HCT116 (cell line): Measurements from ENCODE around the gene NMRAL1. TPM values are rescaled to one million over a fixed set of nuclear protein-coding genes. Genes with fewer than 3 reads are reported as not detected.

Experiments used
- ATAC-seq: fragments of 200-7000 bp; cut with Tn5 transposase; 2 replicates; pipeline ENCODE4 v1.9.1; 2020; ENCODE audit warnings: mild to moderate bottlenecking, moderate library complexity
- BruUV-seq: library from RNA; stranded (reverse); fragments of 400-500 nt; replicated peaks from 2 replicates; lab custom pipeline; 2021; lab: Mats Ljungman, UMichigan
- CTCF ChIA-PET: fragments of 300-600 bp; sonication (Branson Sonifier 250); formaldehyde crosslinking; loops from one replicate; lab custom pipeline; 2021; ENCODE audit warnings: antibody characterized with exemption; lab: Charles Lee
- POLR2A ChIA-PET: fragments of 300-600, 350-600 bp; sonication (Branson Sonifier 250); formaldehyde crosslinking; loops from one replicate; lab custom pipeline; 2021; ENCODE audit warnings: antibody characterized with exemption; lab: Charles Lee
- RAD21 ChIA-PET, 2 experiments: fragments of 300-600 bp; sonication (Branson Sonifier 250); formaldehyde crosslinking; loops; one replicate each; lab custom pipeline; 2023; ENCODE audit warnings: low total read pairs in 2 of 2; ENCODE audit not compliant: uncharacterized antibody in 2 of 2, unreplicated experiment in 2 of 2, low non-redundant PET in 1 of 2; lab: Charles Lee
- DNase-seq: peaks from one replicate; pipeline ENCODE4 v3.0.0-alpha.2; 2010; ENCODE audit warnings: low read depth, low spot score
- H2AFZ ChIP-seq: fragments of 200-600 bp; shearing (Covaris generic), sonication (generic); 2 replicates; pipeline ENCODE4 v1.6.1; 2017; ENCODE audit warnings: low read depth, mixed run types, mixed read lengths, antibody characterized with exemption, low read length; ENCODE audit not compliant: poor library complexity, severe bottlenecking
- H3K27ac ChIP-seq: 2 replicates; pipeline ENCODE4 v1.5.1; 2012; ENCODE audit warnings: low read depth, low read length
- H3K27me3 ChIP-seq: fragments of 200-600 bp; sonication (generic); 2 replicates; pipeline ENCODE4 v1.6.1; 2016; ENCODE audit warnings: mixed run types, low read length, mixed read lengths; ENCODE audit not compliant: insufficient read depth
- H3K36me3 ChIP-seq, 2 experiments: fragments of 200-500 bp in 1 of 2; fragments of 200-600 bp in 1 of 2; sonication (Bioruptor generic) in 1 of 2; sonication (generic) in 1 of 2; 2 replicates each; pipeline versions ENCODE4 v1.5.1 to v1.6.1; 2014 to 2016; ENCODE audit warnings: low read length in 2 of 2, inconsistent platforms in 1 of 2, mixed read lengths in 1 of 2, mixed run types in 1 of 2; ENCODE audit not compliant: insufficient read depth in 2 of 2, control insufficient read depth in 1 of 2
- H3K4me1 ChIP-seq, 2 experiments: fragments of 200-600 bp in 1 of 2; sonication (generic) in 1 of 2; 2 replicates each; pipeline versions ENCODE4 v1.5.1 to v1.6.1; 2012 to 2017; ENCODE audit warnings: low read length in 2 of 2, inconsistent platforms in 1 of 2, mild to moderate bottlenecking in 1 of 2, mixed read lengths in 1 of 2, mixed run types in 1 of 2, moderate library complexity in 1 of 2; ENCODE audit not compliant: insufficient read depth in 2 of 2, control insufficient read depth in 1 of 2
- H3K4me2 ChIP-seq: fragments of 200-600 bp; sonication (generic); 2 replicates; pipeline ENCODE4 v1.6.1; 2017; ENCODE audit warnings: mixed run types, low read length, mixed read lengths
- H3K4me3 ChIP-seq, 2 experiments: fragments of 200-600 bp in 1 of 2; sonication (generic) in 1 of 2; replicated peaks in 1 of 2; 2 replicates each; pipeline ENCODE4 v1.5.1; 2011 to 2016; ENCODE audit warnings: low read length in 2 of 2, control low read depth in 1 of 2, low read depth in 1 of 2, mild to moderate bottlenecking in 1 of 2, mixed read lengths in 1 of 2, mixed run types in 1 of 2
- H3K79me2 ChIP-seq: fragments of 200-600 bp; sonication (generic); 2 replicates; pipeline ENCODE4 v1.6.1; 2017; ENCODE audit warnings: mild to moderate bottlenecking, mixed run types, low read length, moderate library complexity, mixed read lengths; ENCODE audit not compliant: insufficient read depth
- H3K9ac ChIP-seq: fragments of 200-600 bp; sonication (generic); 2 replicates; pipeline ENCODE4 v1.6.1; 2016; ENCODE audit warnings: low read length, mixed read lengths
- H3K9me2 ChIP-seq: fragments of 200-600 bp; sonication (generic), shearing (Covaris generic); 2 replicates; pipeline ENCODE4 v1.6.1; 2017; ENCODE audit warnings: mixed run types, mild to moderate bottlenecking, moderate library complexity; ENCODE audit not compliant: insufficient read depth
- H3K9me3 ChIP-seq, 2 experiments: fragments of 200-500 bp in 1 of 2; fragments of 200-600 bp in 1 of 2; sonication (Bioruptor generic) in 1 of 2; sonication (generic) in 1 of 2; 2 replicates each; pipeline ENCODE4 v1.6.1; 2014 to 2017; ENCODE audit warnings: low read length in 2 of 2, mixed read lengths in 2 of 2, inconsistent platforms in 1 of 2, low read depth in 1 of 2, mild to moderate bottlenecking in 1 of 2, mixed run types in 1 of 2, moderate library complexity in 1 of 2; ENCODE audit not compliant: control insufficient read depth in 1 of 2, insufficient read depth in 1 of 2
- H4K20me1 ChIP-seq: fragments of 200-600 bp; sonication (generic), shearing (Covaris generic); 2 replicates; pipeline ENCODE4 v1.6.1; 2017; ENCODE audit warnings: mixed run types, mild to moderate bottlenecking, moderate library complexity; ENCODE audit not compliant: insufficient read depth
- ATF3 ChIP-seq: IDR thresholded peaks from 2 replicates; pipeline ENCODE4 v1.6.1; 2012
- CBX3 ChIP-seq: IDR thresholded peaks from 2 replicates; pipeline ENCODE4 v1.6.1; 2012; ENCODE audit warnings: low read depth
- EZH2 ChIP-seq: fragments of 200-600 bp; sonication (generic); IDR thresholded peaks from 2 replicates; pipeline ENCODE4 v1.6.1; 2017; ENCODE audit warnings: antibody characterized with exemption, mixed run types
- EZH2phosphoT487 ChIP-seq: fragments of 200-600 bp; IDR thresholded peaks from 2 replicates; pipeline ENCODE4 v1.6.1; 2018; ENCODE audit warnings: antibody characterized with exemption, borderline replicate concordance
- MAX ChIP-seq: IDR thresholded peaks from 2 replicates; pipeline ENCODE4 v1.6.1; 2012
- POLR2A ChIP-seq: IDR thresholded peaks from 2 replicates; pipeline ENCODE4 v1.7.0; 2011; ENCODE audit warnings: borderline replicate concordance; ENCODE audit not compliant: insufficient read depth, insufficient read length; ENCODE audit errors: extremely low read depth
- POLR2AphosphoS5 ChIP-seq: IDR thresholded peaks from 2 replicates; pipeline ENCODE4 v1.6.1; 2011; ENCODE audit warnings: mild to moderate bottlenecking, low read depth, low read length, moderate library complexity
- RAD21 ChIP-seq: IDR thresholded peaks from 2 replicates; pipeline ENCODE4 v1.6.1; 2012; ENCODE audit warnings: low read depth, mild to moderate bottlenecking
- REST ChIP-seq: IDR thresholded peaks from 2 replicates; pipeline ENCODE4 v1.6.1; 2012; ENCODE audit warnings: low read depth
- SP1 ChIP-seq: IDR thresholded peaks from 2 replicates; pipeline ENCODE4 v1.6.1; 2012; ENCODE audit warnings: low read depth
- SRF ChIP-seq: IDR thresholded peaks from 2 replicates; pipeline ENCODE4 v1.6.1; 2012; ENCODE audit warnings: low read depth
- YY1 ChIP-seq: IDR thresholded peaks from 2 replicates; pipeline ENCODE4 v1.6.1; 2011; ENCODE audit warnings: low read length, low read depth, moderate library complexity, mild to moderate bottlenecking; ENCODE audit not compliant: insufficient replicate concordance; ENCODE audit errors: extremely low read depth
- ZBTB33 ChIP-seq: IDR thresholded peaks from 2 replicates; pipeline ENCODE4 v1.6.1; 2011; ENCODE audit warnings: mild to moderate bottlenecking, low read length, moderate library complexity; ENCODE audit not compliant: insufficient replicate concordance; ENCODE audit errors: extremely low read depth
- ZFX ChIP-seq: fragments of 450-650 bp; IDR thresholded peaks from 2 replicates; pipeline ENCODE4 v1.6.1; 2017
- ZNF274 ChIP-seq: fragments of 200-500 bp; sonication (Bioruptor generic); IDR thresholded peaks from 2 replicates; pipeline ENCODE4 v1.6.1; 2014; ENCODE audit warnings: mild to moderate bottlenecking, low read depth, low read length, inconsistent platforms
- intact Hi-C: fragments of 100-400 bp; cut with micrococcal nuclease; formaldehyde crosslinking; loops from 2 replicates; pipeline ENCODE4 v1.10.0; 2022
- total RNA-seq: library from RNA; stranded (reverse); gene quantifications from one replicate; pipeline ENCODE4 v1.2.1, GENCODE V29; 2021; ENCODE audit not compliant: unreplicated experiment

The NMRAL1 gene
- total RNA-seq, 1 experiment from 2014 or later: 76.7 TPM

GRCh38 chr16:4481526-4481925 is 7.1 kb upstream of the NMRAL1 start:
- no peak for TF ChIP-seq POLR2A
- TF ChIP-seq EZH2: no peak
- no peak for TF ChIP-seq CBX3
- TF ChIP-seq POLR2AphosphoS5: no peak
- TF ChIP-seq RAD21: no peak
- ChIA-PET RAD21 (no interaction called here), POLR2A (no interaction called here), CTCF (no interaction called here)
- no peak overlapping the region for H2AFZ ChIP-seq
- no peaks in the 10 kb centered on the region for H3K9me2 ChIP-seq
- no peak overlapping the region for H3K4me3 ChIP-seq
- no peak overlapping the region for H3K4me2 ChIP-seq
- peaks cover 3 to 4% of the 10 kb centered on the region in 2 experiments; a peak in 3 of 4 replicates for H3K36me3 ChIP-seq
- no peaks in the 10 kb centered on the region for H3K27me3 ChIP-seq
- no peak overlapping the region for H3K27ac ChIP-seq
- peaks cover 7 to 16% of the 10 kb centered on the region in 2 experiments for H3K4me1 ChIP-seq
- no peaks in the 10 kb centered on the region for H3K9me3 ChIP-seq
- peaks cover 77% of the 10 kb centered on the region for H3K79me2 ChIP-seq
- DNase-seq (no peak), ATAC-seq (no peak)
- intact Hi-C loops: no loop called here
- H3K9ac ChIP-seq: no peak overlapping the region
- no peaks in the 10 kb centered on the region for H4K20me1 ChIP-seq
- no TSS peak for BruUV-seq

- Histone ChIP-seq H3K9me2 (no peaks in the 10 kb centered on the region), H3K79me2 (peaks cover 81% of the 10 kb centered on the region), H3K9me3 (no peaks in the 10 kb centered on the region), H3K27me3 (no peaks in the 10 kb centered on the region), H3K4me2 (peak overlapping the region; percentile 94), H3K9ac (peak overlapping the region; percentile 87), H4K20me1 (no peaks in the 10 kb centered on the region), H3K4me3 (peak overlapping the region; percentile 93 to 95), H3K36me3 (no peaks in the 10 kb centered on the region), H3K4me1 (peaks cover 20 to 39% of the 10 kb centered on the region in 2 experiments), H3K27ac (peak overlapping the region; percentile 86), H2AFZ (no peak overlapping the region)
- ChIA-PET CTCF (interaction anchor here (0.6 to 1.4 kb wide), 3 partner anchors 9 to 146 kb away, joined by 3 to 4 read pairs (median 3); partner anchors contain the start of gene MGRN1), POLR2A (interaction anchor here (0.9 to 4.8 kb wide), 3 partner anchors 9 to 17 kb away, joined by 4 to 26 read pairs (median 5); no protein-coding TSS in a partner anchor), RAD21 (no interaction called here)
- no TSS peak for BruUV-seq
- intact Hi-C loops: no loop called here
- peak; percentile 45 for DNase-seq
- ATAC-seq: no peak
- TF ChIP-seq REST (no peak), ATF3 (no peak), ZFX (no peak), EZH2 (no peak), SRF (no peak), YY1 (no peak), RAD21 (peak; percentile 6; the same call in 1 of the 2 replicates), MAX (no peak), EZH2phosphoT487 (no peak), SP1 (no peak), ZBTB33 (no peak), ZNF274 (no peak), POLR2A (no peak)
Measured at GRCh38 chr16:4477966-4478365, 3.5 kb upstream of the NMRAL1 start.
